ENCODE data around the gene BABAM2.

Gene BABAM2

GRCh38 chr2:27914041-27914804 lies 23.7 kb downstream of the BABAM2 start:
- no peak for DNase-seq

DNA sequence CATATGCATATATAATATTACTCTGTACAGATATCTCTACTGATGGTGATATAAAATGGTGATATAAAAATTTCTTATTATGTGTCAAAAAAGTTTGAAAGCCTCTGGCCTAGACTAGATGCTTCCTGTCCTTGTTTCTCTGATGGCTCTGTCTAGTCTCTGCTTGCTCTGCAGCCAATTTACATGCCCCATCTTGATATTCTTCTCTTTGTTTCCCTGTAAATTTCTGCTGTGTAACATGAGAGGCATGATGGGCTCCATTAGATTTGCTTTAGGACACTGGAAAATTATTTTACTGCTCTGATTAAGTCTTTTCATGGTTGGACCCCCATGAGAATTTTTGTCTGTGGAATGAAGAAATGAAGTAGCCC lies 24.3 kb downstream of the BABAM2 start:
- no peak for DNase-seq

- DNase-seq = no peak
Observed at GRCh38 chr2:27915191-27915590, 24.7 kb downstream of the BABAM2 start.

DNA sequence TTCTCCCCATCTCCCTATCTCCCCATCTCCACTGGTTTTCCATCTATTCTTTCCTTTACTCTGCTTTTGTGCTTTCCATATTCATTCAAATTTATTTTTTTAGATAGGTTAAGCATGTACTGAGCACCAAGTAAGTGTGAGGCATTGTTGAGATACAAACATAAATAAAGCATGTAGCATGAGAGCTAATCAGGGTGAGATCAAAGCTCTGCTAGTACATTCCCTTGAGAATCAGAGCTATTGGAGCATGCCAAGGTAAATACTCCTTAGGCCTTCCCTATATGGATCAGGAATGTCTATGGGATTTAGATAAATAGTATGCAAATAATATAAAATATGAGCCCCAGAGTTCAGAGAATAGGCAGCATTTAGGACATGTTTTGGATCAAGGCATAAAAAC lies 25.3 kb downstream of the BABAM2 start:
- DNase-seq = no peak

GRCh38 chr2:27916293-27916995 lies 25.9 kb downstream of the BABAM2 start:
- DNase-seq = no peak

DNA sequence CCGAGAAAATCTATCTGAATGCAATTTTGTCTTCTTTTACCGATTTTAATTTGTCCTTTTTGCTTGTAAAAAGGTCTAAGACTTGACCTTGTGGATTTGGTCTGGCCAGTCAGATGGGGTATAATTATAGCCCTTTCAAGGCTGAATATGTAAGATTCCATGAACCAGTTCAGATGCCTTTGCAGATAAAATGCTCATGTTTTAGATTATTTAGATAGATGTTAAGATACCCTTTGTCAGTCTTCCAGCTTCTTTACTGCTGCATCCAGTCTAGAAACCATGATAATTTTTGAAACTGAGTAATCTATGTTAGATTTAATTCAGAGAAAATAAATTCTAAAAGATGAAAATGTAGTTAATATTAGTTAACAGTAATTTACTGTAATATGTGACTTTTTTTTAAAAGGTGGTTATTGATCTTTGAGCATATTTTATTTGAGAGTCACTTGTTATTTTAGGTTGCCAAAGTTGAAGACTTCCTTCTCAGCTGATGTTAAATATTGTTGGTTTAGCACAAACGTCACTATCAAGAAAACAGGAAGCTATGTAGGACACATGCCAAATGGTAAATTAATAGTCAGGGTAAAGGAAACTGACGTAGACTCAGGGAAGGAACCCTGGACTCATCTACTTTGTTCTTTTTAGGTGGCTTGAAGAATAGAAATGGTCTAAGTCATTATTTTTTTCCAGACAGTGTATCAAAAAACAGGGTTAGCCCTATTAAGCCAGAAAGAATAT lies 29.8 kb downstream of the BABAM2 start:
- DNase-seq = peak; percentile 84

DNA sequence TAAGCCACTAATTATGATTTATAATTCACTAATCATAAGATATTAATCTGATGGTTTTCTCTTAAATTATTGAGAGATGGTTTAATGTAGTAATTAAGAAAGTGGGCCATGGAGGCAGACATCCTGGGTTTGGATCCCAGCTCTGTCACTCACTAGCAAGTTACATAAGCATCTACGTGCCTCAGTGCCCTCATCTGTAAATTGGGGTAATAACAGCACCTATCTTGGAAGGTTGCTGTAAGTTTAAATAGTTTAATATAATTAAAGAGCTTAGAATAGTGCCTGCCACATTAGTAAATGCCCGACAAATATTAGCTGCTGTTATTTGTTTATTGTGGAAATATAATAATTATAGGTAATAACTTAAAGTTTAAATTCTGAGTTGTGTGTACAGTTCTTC lies 30.9 kb downstream of the BABAM2 start:
- no peak for DNase-seq

- no peak for DNase-seq
Observed at GRCh38 chr2:27921880-27922547, 31.5 kb downstream of the BABAM2 start.

- no peak for DNase-seq
Observed at GRCh38 chr2:27922842-27923241, 32.3 kb downstream of the BABAM2 start.

DNA sequence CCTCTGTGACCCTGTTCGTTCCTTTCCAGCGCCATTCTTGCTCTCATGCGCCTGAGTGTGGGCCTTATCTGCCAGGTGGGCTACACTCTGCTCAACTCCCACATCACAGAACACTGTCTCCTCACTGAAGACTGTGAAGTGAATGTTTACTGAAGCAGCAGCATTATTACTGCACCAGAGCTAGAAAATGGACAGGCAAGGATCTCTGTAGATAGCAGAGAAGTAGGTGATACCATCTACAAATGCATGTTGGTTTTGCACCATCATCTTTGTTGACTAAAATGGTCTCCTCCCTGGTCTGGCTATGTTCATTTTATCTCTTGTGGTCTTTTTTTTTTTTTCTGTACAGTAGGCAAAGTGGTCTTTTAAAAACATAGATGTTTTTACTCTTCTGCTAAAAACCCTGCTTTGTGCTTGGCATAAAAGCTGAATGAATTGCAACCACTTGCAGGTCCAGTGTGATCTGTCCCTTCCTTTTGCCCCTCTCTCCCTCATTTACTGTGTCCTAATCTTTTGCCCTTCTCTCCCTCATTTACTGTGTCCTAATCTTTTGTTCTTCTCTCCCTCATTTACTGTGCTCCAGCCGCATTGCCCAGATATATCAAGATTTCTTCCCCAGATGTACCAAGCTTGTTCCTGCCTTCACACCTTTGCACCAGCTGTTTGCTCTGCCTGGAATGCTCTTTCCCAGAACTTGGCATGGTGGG lies 35.4 kb downstream of the BABAM2 start:
- no peak for DNase-seq

DNA sequence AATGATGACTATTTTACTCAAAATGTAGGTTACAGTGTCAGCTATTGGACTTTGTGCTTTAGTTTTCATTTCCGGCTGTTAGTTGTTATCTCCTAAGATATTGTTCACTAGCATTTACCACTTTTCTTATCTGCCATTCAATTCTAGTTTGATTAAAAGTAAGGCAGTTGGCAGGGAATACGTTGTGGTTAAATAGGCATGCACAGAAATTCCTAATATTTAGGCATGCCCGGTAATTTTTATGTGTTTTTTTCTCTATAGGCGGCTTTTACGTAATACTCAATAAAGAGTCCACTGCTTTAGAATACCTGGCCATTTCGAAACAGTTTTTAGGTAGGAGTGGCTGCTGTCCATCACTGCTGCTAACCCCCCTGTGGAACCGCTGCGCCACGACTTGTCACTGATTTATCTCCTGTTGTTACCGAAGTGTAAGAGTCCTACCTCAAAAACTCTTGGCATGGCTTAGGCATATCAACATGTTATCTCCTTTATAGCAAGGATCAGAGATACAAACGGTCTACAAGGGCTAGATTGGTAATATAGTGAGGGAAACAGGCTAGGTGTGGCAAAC lies 39.5 kb downstream of the BABAM2 start:
- DNase-seq = no peak

DNA sequence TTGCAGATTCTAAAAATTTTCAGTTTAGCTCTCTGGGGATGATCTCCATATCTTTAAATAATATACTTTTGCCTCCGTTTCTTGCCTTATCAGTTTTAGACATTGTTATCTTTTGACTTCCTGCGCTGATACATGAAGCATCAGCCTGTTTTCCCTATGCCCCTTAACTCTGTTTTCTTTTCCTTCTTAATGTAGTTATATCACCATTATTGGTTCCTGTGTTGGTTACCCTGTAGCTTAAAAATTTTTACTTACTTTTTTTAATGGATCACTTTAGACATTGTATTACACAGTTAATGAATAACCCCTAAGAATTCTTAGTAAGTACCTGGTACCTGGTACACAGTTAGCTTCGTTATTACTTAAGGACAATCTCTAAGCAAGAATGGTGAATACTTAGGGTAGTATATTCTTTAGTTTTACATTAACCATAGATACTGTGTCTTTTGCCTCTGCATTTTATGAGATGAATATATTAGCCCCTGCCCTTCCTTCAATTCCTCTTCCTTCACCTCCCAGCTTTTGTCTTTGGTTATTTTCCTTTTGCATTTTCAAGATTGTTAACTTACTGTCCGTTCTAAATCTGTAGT lies 40.9 kb downstream of the BABAM2 start:
- no peak for DNase-seq

DNA sequence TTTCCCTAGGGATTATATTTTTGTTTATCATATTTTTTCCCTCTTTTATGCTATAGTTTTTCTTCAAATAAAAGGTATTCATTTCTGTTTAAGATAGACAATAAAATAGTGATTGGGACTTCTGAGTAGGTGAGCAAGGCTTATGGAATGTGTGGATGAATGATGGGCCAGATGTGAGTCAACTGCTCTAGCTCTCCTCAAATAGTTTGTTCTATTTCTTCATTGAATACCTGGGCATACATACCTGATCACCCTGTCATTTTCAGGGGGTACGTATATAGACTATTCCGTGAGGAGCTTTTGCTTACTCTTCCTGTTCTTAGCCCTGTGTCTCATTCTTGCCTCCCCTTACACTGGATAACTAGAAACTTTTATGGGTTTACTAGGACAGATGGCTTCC lies 41.9 kb downstream of the BABAM2 start:
- DNase-seq = no peak

DNA sequence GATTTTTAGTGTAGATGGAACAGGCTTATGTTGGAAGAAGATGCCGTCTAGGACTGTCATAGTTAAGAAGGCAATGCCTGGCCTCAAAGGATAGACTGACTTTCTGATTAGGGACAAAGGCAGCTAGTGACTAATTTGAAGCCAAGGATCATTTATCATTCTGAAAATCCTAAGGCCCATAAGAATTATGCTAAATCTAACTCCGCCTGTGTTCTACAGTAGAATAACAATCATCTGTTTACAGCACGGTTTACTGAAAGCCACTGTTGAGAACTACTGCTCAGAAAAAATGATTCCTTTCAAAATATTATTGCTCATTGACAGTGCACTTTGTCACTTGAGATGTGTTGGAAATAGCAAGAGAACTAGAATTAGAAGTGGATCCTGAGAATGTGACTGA lies 44.5 kb downstream of the BABAM2 start:
- no peak for DNase-seq

DNA sequence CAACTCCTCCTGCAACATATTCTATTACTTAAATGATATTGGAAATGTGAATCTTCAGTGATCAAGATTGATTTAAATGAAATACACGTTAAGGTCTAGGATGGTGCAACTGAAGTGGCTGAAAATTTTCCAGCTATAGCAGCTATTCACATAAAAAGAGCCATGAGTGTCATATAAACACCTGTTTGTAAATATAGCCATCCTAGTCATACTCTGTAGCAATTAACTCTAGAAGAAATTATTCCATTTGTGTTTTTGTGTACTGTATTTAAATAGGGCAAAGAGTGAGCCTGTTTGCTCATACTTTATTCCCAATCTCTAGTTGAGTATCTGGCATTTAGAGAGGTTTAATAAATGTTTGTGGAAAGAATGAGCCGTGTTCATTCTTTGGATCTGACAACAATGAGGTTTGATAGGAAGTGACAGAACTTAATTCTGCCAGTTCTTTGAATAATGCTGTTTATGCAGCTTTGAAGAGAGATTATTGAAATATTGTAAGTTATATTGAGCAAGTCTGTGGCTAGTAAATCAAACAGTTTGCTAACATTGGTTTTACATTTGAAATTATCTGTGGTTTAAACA lies 49.7 kb downstream of the BABAM2 start:
- DNase-seq = no peak

DNA sequence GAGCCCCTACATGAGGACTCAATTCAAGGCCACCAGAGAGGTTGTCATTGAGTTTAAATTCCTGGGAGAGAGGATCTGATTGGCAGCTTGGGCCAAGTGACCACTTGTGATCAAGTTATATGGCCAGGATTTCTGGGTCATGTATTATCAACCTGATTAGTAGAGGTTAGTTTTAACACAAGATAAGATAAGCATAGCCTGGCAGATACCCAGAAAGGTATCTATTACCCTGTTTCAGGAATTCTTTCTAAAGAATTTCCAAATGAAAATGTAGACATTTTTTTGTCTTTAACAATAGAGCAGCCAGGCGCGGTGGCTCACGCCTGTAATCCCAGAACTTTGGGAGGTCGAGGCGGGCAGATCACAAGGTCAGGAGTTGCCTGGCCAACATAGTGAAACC lies 50.5 kb downstream of the BABAM2 start:
- no peak for DNase-seq

DNA sequence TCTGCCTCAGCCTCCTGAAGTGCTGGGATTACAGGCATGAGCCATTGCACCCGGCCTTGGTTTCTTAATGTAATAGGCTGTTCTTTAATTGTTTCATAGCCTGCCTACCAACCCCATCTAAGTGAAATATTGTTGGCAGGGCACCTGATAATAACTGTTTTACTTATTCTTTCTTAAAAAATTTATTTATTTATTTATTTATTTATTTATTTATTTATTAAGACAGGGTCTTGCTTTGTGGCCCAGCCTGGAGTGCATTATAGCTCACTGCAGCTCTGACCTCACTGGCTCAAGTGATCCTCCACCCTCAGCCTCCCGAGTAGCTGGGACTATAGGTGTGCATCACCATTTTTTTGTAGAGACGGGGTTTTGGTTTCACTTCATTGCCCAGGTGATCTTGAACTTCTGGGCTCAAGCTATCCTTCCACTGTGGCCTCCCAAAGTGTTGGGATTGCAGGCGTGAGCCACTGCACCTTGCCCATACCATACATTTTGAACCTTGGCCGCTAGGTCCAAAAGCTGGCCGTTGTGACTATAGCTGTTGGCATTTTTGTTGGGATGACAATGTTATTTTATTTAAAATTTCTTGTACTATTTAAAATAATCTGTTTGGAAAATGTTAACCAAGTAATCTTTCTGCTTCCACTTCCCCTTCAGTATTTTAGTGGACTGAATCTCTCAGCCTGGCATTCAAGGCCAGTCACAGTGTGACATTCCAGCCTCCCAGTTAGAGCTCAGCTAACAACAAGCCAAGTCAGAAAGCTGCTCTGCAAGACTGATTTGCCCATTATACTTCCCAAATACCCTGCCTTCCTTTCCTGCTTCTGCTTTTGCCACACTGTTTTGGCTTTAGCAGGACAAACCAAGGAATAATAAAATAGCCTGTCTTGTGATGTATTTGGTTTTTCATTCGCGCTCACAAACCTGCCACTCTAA lies 52.4 kb downstream of the BABAM2 start:
- no peak for DNase-seq

GRCh38 chr2:27946530-27947060 lies 56.1 kb downstream of the BABAM2 start:
- no peak for DNase-seq

DNA sequence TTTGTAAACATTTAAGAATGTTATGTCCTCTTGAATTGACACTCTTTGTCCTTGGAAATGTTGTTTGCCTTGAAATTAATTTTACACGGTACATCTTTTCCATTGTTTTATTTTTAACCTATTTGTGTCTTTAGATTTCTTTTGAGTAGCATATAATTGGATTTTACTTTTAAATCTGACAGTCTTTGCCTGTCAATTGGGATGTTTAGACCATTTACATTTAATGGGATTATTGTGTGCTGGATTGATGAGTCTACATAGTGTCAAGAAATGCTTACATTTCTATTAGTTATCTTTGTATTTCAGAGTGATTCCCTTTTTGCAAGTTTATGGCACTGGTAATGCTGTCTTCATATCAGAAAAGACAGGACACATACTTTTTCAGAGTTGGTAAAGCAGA lies 61.5 kb downstream of the BABAM2 start:
- no peak for DNase-seq

DNA sequence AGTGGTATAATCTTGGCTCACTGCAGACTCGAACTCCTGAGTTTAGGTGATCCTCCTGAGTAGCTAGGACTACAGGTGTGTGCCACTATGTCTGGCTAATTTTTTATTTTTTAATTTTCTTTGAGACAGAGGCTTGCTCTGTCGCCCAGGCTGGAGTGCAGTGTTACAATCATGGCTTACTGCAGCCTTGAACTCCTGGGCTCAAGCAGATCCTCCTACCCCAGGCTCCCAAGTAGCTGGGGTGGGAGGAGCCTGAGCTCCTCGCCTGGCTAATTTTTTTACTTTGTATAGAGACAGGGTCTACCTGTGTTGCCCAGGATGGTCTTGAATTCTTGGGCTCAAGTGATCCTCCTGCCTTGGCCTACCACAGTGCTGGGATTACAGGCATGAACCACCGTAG lies 62.5 kb downstream of the BABAM2 start:
- DNase-seq = no peak
